A549 (cell line): ENCODE data around the gene SEC16A. TPM values are rescaled to one million over a fixed set of nuclear protein-coding genes. Genes with fewer than 3 reads are reported as not detected.
A peak's percentile ranks its signal among the peaks of the same experiment; 100 is the strongest.

Experiments
- ATAC-seq, 2 experiments: fragments of 200-7000 bp in 1 of 2; fragments of >200 bp in 1 of 2; cut with Nextera tagmentation in 1 of 2; cut with Tn5 transposase in 1 of 2; 3 replicates each; pipeline versions ENCODE4 v1.8.0 to v1.9.1; 2018 to 2020; ENCODE audit warnings: mild to moderate bottlenecking in 1 of 2, moderate library complexity in 1 of 2
- CTCF ChIA-PET: fragments of 300-600 bp; sonication (Branson Sonifier 250); formaldehyde crosslinking; extraction: SDS; loops from one replicate; lab custom pipeline; 2021; ENCODE audit warnings: antibody characterized with exemption, inconsistent platforms; lab: Yijun Ruan, JAX
- POLR2A ChIA-PET: fragments of 350-600 bp; formaldehyde crosslinking; extraction: SDS; loops from one replicate; lab custom pipeline; 2021; ENCODE audit warnings: antibody characterized with exemption, inconsistent platforms; lab: Yijun Ruan, JAX
- DNase-seq, 2 experiments: peaks; one replicate each; pipeline versions ENCODE4 v3.0.0 to v3.0.0-alpha.2; 2011 to 2016; ENCODE audit warnings: low read depth in 1 of 2, low spot score in 1 of 2
- FAIRE-seq: peaks from 2 replicates; lab custom pipeline; 2011; peaks lifted over from hg19 to GRCh38; lab: Jason Lieb, UNC
- H3K27ac ChIP-seq, 2 experiments: fragments of >200 bp; sonication (Bioruptor Twin); formaldehyde crosslinking; 3 replicates each; pipeline ENCODE4 v1.5.1; 2016 to 2017
- H3K4me1 ChIP-seq: fragments of >200 bp; sonication (Bioruptor Twin); formaldehyde crosslinking; 3 replicates; pipeline ENCODE4 v1.6.1; 2016
- H3K4me2 ChIP-seq: fragments of >200 bp; sonication (Bioruptor Twin); formaldehyde crosslinking; 3 replicates; pipeline ENCODE4 v1.6.1; 2016
- H3K4me3 ChIP-seq: fragments of >200 bp; sonication (Bioruptor Twin); formaldehyde crosslinking; 3 replicates; pipeline ENCODE4 v1.5.1; 2016
- H3K9me3 ChIP-seq: fragments of >200 bp; sonication (Bioruptor Twin); formaldehyde crosslinking; 3 replicates; pipeline ENCODE4 v1.6.1; 2016
- CBX8 ChIP-seq: fragments of 200-600 bp; sonication (generic); IDR thresholded peaks from 2 replicates; pipeline ENCODE4 v1.6.1; 2016
- CTCF ChIP-seq: fragments of >200 bp; sonication (Bioruptor Twin); formaldehyde crosslinking; IDR thresholded peaks from 3 replicates; pipeline ENCODE4 v1.5.1; 2016
- EHF ChIP-seq: fragments of 250-450 bp; sonication (Bioruptor Pico); IDR thresholded peaks from 2 replicates; pipeline ENCODE4 v1.5.0; 2020; ENCODE audit warnings: mild to moderate bottlenecking
- EP300 ChIP-seq, 2 experiments: fragments of >200 bp; sonication (Bioruptor Twin); formaldehyde crosslinking; IDR thresholded peaks; 2 replicates in 1 of 2; 3 replicates in 1 of 2; pipeline ENCODE4 v1.6.1; 2016 to 2017
- ESRRA ChIP-seq: fragments of 150-350 bp; IDR thresholded peaks from 2 replicates; pipeline ENCODE4 v1.6.1; 2014; ENCODE audit warnings: mild to moderate bottlenecking, low read length, borderline replicate concordance
- FOSL2 ChIP-seq, 2 experiments: fragments of 450-650 bp in 1 of 2; fragments of >200 bp in 1 of 2; sonication (Bioruptor Twin) in 1 of 2; formaldehyde crosslinking; IDR thresholded peaks; 2 replicates each; pipeline versions ENCODE4 v1.5.0 to v1.6.1; 2016 to 2020; ENCODE audit warnings: mild to moderate bottlenecking in 1 of 2, moderate library complexity in 1 of 2
- HOXA7 ChIP-seq: fragments of 250-450 bp; sonication (Bioruptor Pico); IDR thresholded peaks from 2 replicates; pipeline ENCODE4 v1.5.0; 2020; ENCODE audit warnings: mild to moderate bottlenecking, moderate library complexity
- HOXB13 ChIP-seq: fragments of 250-450 bp; sonication (Bioruptor Pico); IDR thresholded peaks from 2 replicates; pipeline ENCODE4 v1.5.0; 2020; ENCODE audit warnings: low read depth, mild to moderate bottlenecking, moderate library complexity
- HOXB5 ChIP-seq: fragments of 250-450 bp; sonication (Bioruptor Pico); IDR thresholded peaks from 2 replicates; pipeline ENCODE4 v1.5.0; 2020; ENCODE audit warnings: mild to moderate bottlenecking, moderate library complexity
- JUNB ChIP-seq: fragments of >200 bp; sonication (Bioruptor Twin); formaldehyde crosslinking; IDR thresholded peaks from 2 replicates; pipeline ENCODE4 v1.6.1; 2016
- KDM1A ChIP-seq: fragments of 200-600 bp; sonication (generic); IDR thresholded peaks from 2 replicates; pipeline ENCODE4 v1.6.1; 2016; ENCODE audit warnings: low read depth, mild to moderate bottlenecking
- MAX ChIP-seq: IDR thresholded peaks from 2 replicates; pipeline ENCODE4 v1.6.1; 2012
- MYC ChIP-seq: IDR thresholded peaks from 2 replicates; pipeline ENCODE4 v1.6.1; 2012; ENCODE audit warnings: mild to moderate bottlenecking, inconsistent platforms, low read length, improper control_type of control experiment, borderline replicate concordance
- NFE2L2 ChIP-seq: fragments of 150-350 bp; conservative IDR thresholded peaks from 2 replicates; pipeline ENCODE4 v1.6.1; 2014; ENCODE audit warnings: low read length
- PBX3 ChIP-seq: IDR thresholded peaks from 2 replicates; pipeline ENCODE4 v1.6.1; 2012
- POLR2AphosphoS2 ChIP-seq: conservative IDR thresholded peaks from 2 replicates; pipeline ENCODE4 v1.6.1; 2012; ENCODE audit warnings: low read length, improper control_type of control experiment, inconsistent platforms
- RAD21 ChIP-seq, 2 experiments: fragments of >200 bp in 1 of 2; sonication (Bioruptor Twin) in 1 of 2; formaldehyde crosslinking in 1 of 2; IDR thresholded peaks in 1 of 2; conservative IDR thresholded peaks in 1 of 2; 2 replicates in 1 of 2; 3 replicates in 1 of 2; pipeline ENCODE4 v1.6.1; 2012 to 2018; ENCODE audit warnings: inconsistent platforms in 1 of 2
- REST ChIP-seq: fragments of 200-600 bp; sonication (generic); IDR thresholded peaks from 2 replicates; pipeline ENCODE4 v1.6.1; 2016; ENCODE audit warnings: antibody characterized with exemption, mild to moderate bottlenecking, moderate library complexity
- TFCP2L1 ChIP-seq: fragments of 250-450 bp; sonication (Bioruptor Pico); IDR thresholded peaks from 2 replicates; pipeline ENCODE4 v1.5.0; 2021; ENCODE audit warnings: mild to moderate bottlenecking
- ZC3H11A ChIP-seq: fragments of 450-650 bp; IDR thresholded peaks from 2 replicates; pipeline ENCODE4 v1.6.1; 2014; ENCODE audit warnings: antibody characterized with exemption, mild to moderate bottlenecking
- WGBS: methylation state at CpG from one replicate; pipeline ENCODE4 v1.1.6; 2017; ENCODE audit errors: missing lambda C conversion rate; 5-methylcytosine and 5-hydroxymethylcytosine counted together
- polyA plus RNA-seq, 4 experiments: library from polyadenylated mRNA; depleted of rRNA in 3 of 4; stranded (reverse); fragments of >200 nt; fragmentation: RNase III in 1 of 4; extraction: RNeasy Plus Mini Kit Qiagen cat#74134 plus additional on column Dnase treatment in 1 of 4; gene quantifications; 2 replicates in 3 of 4; 3 replicates in 1 of 4; pipeline ENCODE4 v1.2.3, GENCODE V29; 2011 to 2017

Gene SEC16A
- polyA plus RNA-seq, 2 of the 4 experiments (the other 2 are of a cell fraction): 24.2 to 38.0 TPM

GRCh38 chr9:136473354-136473721 lies 9.5 kb downstream of the SEC16A start:
- no peak for FAIRE-seq
- Histone ChIP-seq H3K9me3 (no peaks in the 10 kb centered on the region), H3K27ac (no peak overlapping the region), H3K4me3 (no peak overlapping the region), H3K4me1 (no peaks in the 10 kb centered on the region), H3K4me2 (no peak overlapping the region)
- no peak for DNase-seq
- POLR2A ChIA-PET: no interaction called here
- 92% methylated on average over 14 of the region's 14 CpGs for WGBS
- CTCF ChIA-PET: interaction anchor here (0.8 to 2.0 kb wide), 2 partner anchors 11 to 13 kb away, joined by 3 to 7 read pairs; no protein-coding TSS in a partner anchor
- TF ChIP-seq NFE2L2 (no peak), FOSL2 (IDR thresholded peaks at IDR 0.05) (no peak), FOSL2 (CRISPR knock-in tag; IDR thresholded peaks at IDR 0.05) (no peak), EP300 (IDR thresholded peaks at IDR 0.05) (no peak), MYC (no peak), MAX (no peak), JUNB (no peak), PBX3 (no peak), HOXA7 (CRISPR knock-in tag) (no peak), REST (no peak), CTCF (no peak), HOXB13 (CRISPR knock-in tag) (no peak), TFCP2L1 (CRISPR knock-in tag) (no peak), CBX8 (no peak), HOXB5 (CRISPR knock-in tag) (no peak), RAD21 (conservative IDR thresholded peaks at IDR 0.05 in 1 of 2, IDR thresholded peaks at IDR 0.05 in 1 of 2) (no peak), EHF (no peak), ZC3H11A (no peak)
- no peak for ATAC-seq

GRCh38 chr9:136472640-136473353 lies 10.0 kb downstream of the SEC16A start:
- POLR2A ChIA-PET: no interaction called here
- DNase-seq: no peak
- no peak for TF ChIP-seq TFCP2L1 (CRISPR knock-in tag)
- TF ChIP-seq ESRRA: no peak
- no peak for TF ChIP-seq HOXB5 (CRISPR knock-in tag)
- TF ChIP-seq POLR2AphosphoS2: 0 out of 2 replicates have a peak, but pooled peaks have one; percentile 67
- TF ChIP-seq KDM1A: no peak
- TF ChIP-seq, all 56 proteins: peak for 1
- FAIRE-seq (no peak), ATAC-seq (no peak)
- H3K4me2 ChIP-seq: no peak overlapping the region
- no peak overlapping the region for H3K4me3 ChIP-seq
- no peak overlapping the region for H3K27ac ChIP-seq
- WGBS: 97% methylated on average over 28 of the region's 28 CpGs
- H3K9me3 ChIP-seq: no peaks in the 10 kb centered on the region
- H3K4me1 ChIP-seq: no peaks in the 10 kb centered on the region
- CTCF ChIA-PET: interaction anchor here (0.8 to 2.9 kb wide), 2 partner anchors 11 to 12 kb away, joined by 3 to 14 read pairs; no protein-coding TSS in a partner anchor
